Measurements from ENCODE around the gene FDXACB1. TPM values are rescaled to one million over a fixed set of nuclear protein-coding genes. Genes with fewer than 3 reads are reported as not detected.
A peak's percentile ranks its signal among the peaks of the same experiment; 100 is the strongest.

The FDXACB1 gene
- total and polyA plus RNA-seq, 9 of the 15 experiments (the other 6 are each of a cell fraction or from before 2014, with no cell fraction given) = 3.2 to 7.5 (median 5.3) TPM

DNA sequence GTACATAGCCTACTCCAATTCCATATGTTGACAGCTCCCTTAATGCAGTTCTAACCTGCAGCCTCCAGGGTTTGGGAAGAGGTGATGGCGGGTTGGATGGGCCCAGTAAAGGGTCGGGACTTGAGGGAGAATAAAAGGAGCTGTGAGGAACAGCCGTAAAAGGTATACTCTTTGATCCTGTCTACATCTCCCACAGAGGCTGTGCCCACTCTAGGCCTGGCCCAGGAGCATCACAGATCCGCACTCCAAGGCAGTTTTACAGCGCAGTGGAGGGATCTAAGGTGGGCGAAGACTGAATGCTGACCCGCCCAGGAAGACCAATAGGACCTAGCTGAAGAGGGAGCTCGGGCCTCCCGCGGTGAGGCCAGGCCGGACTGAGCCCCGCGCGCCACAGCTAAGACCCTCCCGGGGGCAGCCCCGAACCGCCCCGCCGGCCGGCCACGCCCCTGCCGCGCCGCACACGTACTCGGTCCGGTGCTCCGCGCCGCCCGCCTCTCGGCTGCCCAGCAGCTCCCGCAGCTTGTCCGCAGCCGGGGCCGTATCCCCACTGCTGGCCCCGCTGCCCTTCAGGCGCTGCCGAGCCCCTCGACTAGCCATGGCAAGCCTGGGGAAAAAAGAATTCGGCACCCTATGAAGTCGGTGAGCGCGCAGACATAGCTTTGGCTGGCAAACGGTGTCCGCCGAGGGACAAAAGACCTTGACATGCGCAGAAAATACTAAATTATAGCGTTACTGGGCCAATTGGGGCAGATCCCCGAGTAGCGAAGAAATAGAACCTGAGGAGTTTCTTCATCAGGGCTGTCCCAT is 7.9 kb downstream of the FDXACB1 start, which contains the start of gene ALG9 (continued):
- TF ChIP-seq, protein P1, sequence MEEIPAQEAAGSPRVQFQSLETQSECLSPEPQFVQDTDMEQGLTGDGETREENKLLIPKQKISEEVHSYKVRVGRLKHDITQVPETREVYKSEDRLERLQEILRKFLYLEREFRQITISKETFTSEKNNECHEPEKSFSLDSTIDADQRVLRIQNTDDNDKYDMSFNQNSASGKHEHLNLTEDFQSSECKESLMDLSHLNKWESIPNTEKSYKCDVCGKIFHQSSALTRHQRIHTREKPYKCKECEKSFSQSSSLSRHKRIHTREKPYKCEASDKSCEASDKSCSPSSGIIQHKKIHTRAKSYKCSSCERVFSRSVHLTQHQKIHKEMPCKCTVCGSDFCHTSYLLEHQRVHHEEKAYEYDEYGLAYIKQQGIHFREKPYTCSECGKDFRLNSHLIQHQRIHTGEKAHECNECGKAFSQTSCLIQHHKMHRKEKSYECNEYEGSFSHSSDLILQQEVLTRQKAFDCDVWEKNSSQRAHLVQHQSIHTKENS (CRISPR knock-in tag; IDR thresholded peaks at IDR 0.05) = no peak
- TF ChIP-seq, protein P2, sequence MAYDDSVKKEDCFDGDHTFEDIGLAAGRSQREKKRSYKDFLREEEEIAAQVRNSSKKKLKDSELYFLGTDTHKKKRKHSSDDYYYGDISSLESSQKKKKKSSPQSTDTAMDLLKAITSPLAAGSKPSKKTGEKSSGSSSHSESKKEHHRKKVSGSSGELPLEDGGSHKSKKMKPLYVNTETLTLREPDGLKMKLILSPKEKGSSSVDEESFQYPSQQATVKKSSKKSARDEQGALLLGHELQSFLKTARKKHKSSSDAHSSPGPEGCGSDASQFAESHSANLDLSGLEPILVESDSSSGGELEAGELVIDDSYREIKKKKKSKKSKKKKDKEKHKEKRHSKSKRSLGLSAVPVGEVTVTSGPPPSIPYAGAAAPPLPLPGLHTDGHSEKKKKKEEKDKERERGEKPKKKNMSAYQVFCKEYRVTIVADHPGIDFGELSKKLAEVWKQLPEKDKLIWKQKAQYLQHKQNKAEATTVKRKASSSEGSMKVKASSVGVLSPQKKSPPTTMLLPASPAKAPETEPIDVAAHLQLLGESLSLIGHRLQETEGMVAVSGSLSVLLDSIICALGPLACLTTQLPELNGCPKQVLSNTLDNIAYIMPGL (CRISPR knock-in tag; IDR thresholded peaks at IDR 0.05) = no peak
- TF ChIP-seq MTA3 (IDR thresholded peaks at IDR 0.05; ENCODE audit: borderline replicate concordance) = peak; percentile 99
- TF ChIP-seq, protein P3, sequence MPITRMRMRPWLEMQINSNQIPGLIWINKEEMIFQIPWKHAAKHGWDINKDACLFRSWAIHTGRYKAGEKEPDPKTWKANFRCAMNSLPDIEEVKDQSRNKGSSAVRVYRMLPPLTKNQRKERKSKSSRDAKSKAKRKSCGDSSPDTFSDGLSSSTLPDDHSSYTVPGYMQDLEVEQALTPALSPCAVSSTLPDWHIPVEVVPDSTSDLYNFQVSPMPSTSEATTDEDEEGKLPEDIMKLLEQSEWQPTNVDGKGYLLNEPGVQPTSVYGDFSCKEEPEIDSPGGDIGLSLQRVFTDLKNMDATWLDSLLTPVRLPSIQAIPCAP (CRISPR knock-in tag; IDR thresholded peaks at IDR 0.05; ENCODE audit: borderline replicate concordance) = no peak
- no peak for TF ChIP-seq ZNF76 (CRISPR knock-in tag; IDR thresholded peaks at IDR 0.05; ENCODE audit: borderline replicate concordance)
- TF ChIP-seq HMG20B (CRISPR knock-in tag; IDR thresholded peaks at IDR 0.05) = no peak
- no peak for TF ChIP-seq RFX5 (IDR thresholded peaks at IDR 0.05; ENCODE audit: low read depth, low read length)
- no peak for TF ChIP-seq FOSL1 (tag; conservative IDR thresholded peaks at IDR 0.05)
- TF ChIP-seq MXI1 (IDR thresholded peaks at IDR 0.05; ENCODE audit: low read depth, low read length) = 0 out of 2 replicates have a peak, but pooled peaks have one; percentile 9
- no peak for TF ChIP-seq ZNF133 (CRISPR knock-in tag; IDR thresholded peaks at IDR 0.05)
- TF ChIP-seq POLR2G (IDR thresholded peaks at IDR 0.05; ENCODE audit: low read depth, low read length) = peak; percentile 87
- no peak for TF ChIP-seq ZNF644 (tag; IDR thresholded peaks at IDR 0.05; ENCODE audit: low read depth)
- no peak for TF ChIP-seq EZH2 (IDR thresholded peaks at IDR 0.05; ENCODE audit: borderline replicate concordance, low read depth, low read length)
- TF ChIP-seq, protein P4, sequence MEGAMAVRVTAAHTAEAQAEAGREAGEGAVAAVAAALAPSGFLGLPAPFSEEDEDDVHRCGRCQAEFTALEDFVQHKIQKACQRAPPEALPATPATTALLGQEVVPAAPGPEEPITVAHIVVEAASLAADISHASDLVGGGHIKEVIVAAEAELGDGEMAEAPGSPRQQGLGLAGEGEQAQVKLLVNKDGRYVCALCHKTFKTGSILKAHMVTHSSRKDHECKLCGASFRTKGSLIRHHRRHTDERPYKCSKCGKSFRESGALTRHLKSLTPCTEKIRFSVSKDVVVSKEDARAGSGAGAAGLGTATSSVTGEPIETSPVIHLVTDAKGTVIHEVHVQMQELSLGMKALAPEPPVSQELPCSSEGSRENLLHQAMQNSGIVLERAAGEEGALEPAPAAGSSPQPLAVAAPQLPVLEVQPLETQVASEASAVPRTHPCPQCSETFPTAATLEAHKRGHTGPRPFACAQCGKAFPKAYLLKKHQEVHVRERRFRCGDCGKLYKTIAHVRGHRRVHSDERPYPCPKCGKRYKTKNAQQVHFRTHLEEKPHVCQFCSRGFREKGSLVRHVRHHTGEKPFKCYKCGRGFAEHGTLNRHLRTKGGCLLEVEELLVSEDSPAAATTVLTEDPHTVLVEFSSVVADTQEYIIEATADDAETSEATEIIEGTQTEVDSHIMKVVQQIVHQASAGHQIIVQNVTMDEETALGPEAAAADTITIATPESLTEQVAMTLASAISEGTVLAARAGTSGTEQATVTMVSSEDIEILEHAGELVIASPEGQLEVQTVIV (CRISPR knock-in tag; IDR thresholded peaks at IDR 0.05; ENCODE audit: borderline replicate concordance) = no peak
- no peak for TF ChIP-seq IRF2 (CRISPR knock-in tag; IDR thresholded peaks at IDR 0.05)
- no peak for TF ChIP-seq MYBL2 (IDR thresholded peaks at IDR 0.05; ENCODE audit: low read depth)
- TF ChIP-seq MYBL2 (CRISPR knock-in tag; IDR thresholded peaks at IDR 0.05; ENCODE audit: borderline replicate concordance) = no peak
- no peak for TF ChIP-seq MED1 (CRISPR knock-in tag; IDR thresholded peaks at IDR 0.05; ENCODE audit: borderline replicate concordance)
- TF ChIP-seq, protein P5, sequence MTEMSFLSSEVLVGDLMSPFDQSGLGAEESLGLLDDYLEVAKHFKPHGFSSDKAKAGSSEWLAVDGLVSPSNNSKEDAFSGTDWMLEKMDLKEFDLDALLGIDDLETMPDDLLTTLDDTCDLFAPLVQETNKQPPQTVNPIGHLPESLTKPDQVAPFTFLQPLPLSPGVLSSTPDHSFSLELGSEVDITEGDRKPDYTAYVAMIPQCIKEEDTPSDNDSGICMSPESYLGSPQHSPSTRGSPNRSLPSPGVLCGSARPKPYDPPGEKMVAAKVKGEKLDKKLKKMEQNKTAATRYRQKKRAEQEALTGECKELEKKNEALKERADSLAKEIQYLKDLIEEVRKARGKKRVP (CRISPR knock-in tag; IDR thresholded peaks at IDR 0.05) = no peak
- TF ChIP-seq POLR3A (IDR thresholded peaks at IDR 0.05; ENCODE audit: borderline replicate concordance, extremely low read depth, insufficient read depth, insufficient read length) = no peak
- no peak for TF ChIP-seq ZNF668 (CRISPR knock-in tag; IDR thresholded peaks at IDR 0.05)

Measured in K562 (cell line).